Measurements from ENCODE around the gene CENPT. TPM values are rescaled to one million over a fixed set of nuclear protein-coding genes. Genes with fewer than 3 reads are reported as not detected.

The CENPT gene
- total RNA-seq, 2 experiments from 2014 or later, result 55.4 to 85.3 TPM

DNA sequence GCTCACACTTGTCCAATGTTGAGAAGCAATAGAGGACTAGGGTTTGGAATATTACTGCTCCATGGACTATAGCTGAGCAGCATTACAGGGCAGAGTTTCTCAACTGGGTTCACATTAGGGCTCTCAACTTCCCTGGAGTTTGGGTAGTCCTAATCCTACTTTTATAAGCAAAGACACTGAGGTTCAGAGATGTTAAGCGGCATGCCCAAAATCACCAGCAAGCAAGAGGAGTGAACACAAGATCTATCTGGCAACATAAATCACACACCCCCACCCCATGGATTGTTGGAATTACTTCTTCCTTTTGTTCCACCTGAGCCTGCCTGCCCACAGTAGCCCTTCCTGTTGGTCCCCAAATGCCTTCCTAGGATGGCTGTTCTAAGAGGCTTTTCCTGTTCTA is 35.6 kb downstream of the CENPT start:
- Histone ChIP-seq H3K4me3 (ENCODE audit: low read depth, low read length, poor library complexity, severe bottlenecking) (no peak overlapping the region), H4K20me1 (ENCODE audit: insufficient read depth, low read length) (no peaks in the 10 kb centered on the region), H3K4me2 (ENCODE audit: low read length) (no peak overlapping the region), H3K9me3 (ENCODE audit: low read length) (no peaks in the 10 kb centered on the region), H3K9me2 (ENCODE audit: insufficient read depth, low read length) (no peaks in the 10 kb centered on the region), H3K36me3 (ENCODE audit: insufficient read depth, low read length) (no peaks in the 10 kb centered on the region), H2AFZ (ENCODE audit: low read length) (no peak overlapping the region), H3K79me2 (ENCODE audit: insufficient read depth, low read depth, low read length) (no peaks in the 10 kb centered on the region), H3K27ac (ENCODE audit: low read depth, low read length, poor library complexity, severe bottlenecking) (no peak overlapping the region), H3K4me1 (ENCODE audit: insufficient read depth, low read length, poor library complexity, severe bottlenecking) (peaks cover 4% of the 10 kb centered on the region)
- ChIA-PET CTCF (ENCODE audit: unreplicated experiment) (no interaction called here), POLR2A (no interaction called here)
- intact Hi-C loops (cut with micrococcal nuclease; ENCODE audit: unreplicated experiment), result no loop called here
- no peak for DNase-seq (ENCODE audit: low spot score)
- BruUV-seq (replicated peaks), result no TSS peak
- TF ChIP-seq EZH2phosphoT487 (IDR thresholded peaks at IDR 0.05; ENCODE audit: borderline replicate concordance, low read depth, low read length), result no peak
- TF ChIP-seq, protein P1, sequence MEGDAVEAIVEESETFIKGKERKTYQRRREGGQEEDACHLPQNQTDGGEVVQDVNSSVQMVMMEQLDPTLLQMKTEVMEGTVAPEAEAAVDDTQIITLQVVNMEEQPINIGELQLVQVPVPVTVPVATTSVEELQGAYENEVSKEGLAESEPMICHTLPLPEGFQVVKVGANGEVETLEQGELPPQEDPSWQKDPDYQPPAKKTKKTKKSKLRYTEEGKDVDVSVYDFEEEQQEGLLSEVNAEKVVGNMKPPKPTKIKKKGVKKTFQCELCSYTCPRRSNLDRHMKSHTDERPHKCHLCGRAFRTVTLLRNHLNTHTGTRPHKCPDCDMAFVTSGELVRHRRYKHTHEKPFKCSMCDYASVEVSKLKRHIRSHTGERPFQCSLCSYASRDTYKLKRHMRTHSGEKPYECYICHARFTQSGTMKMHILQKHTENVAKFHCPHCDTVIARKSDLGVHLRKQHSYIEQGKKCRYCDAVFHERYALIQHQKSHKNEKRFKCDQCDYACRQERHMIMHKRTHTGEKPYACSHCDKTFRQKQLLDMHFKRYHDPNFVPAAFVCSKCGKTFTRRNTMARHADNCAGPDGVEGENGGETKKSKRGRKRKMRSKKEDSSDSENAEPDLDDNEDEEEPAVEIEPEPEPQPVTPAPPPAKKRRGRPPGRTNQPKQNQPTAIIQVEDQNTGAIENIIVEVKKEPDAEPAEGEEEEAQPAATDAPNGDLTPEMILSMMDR (conservative IDR thresholded peaks at IDR 0.05; ENCODE audit: low read length), result no peak

DNA sequence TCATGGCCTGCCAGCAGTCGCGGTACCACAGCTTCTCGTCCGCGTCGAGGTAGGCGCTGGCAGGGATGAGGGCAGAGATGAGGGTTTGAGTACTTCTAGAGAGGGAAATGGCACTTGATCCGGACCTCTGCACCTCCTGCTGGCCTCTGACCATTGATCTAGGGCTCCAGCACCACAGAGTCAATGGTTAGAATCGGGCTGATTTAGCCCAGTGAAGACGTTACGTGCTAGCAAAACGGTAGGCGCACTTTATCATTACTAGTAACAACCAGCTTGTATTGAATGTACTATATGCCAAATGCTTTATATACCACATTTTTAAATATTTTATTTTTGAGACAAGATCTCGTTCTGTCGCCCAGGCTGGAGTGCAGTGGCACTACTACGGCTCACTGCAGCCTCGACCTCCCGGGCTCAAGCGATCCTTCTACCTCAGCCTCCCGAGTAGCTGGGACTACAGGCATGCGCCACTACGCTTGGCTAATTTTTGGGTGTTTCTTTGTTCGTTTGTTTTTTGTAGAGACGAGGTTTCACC is 40.3 kb downstream of the CENPT start:
- POLR2A ChIA-PET, result interaction anchor here (0.5 to 1.7 kb wide), 11 partner anchors 8 to 457 kb away, joined by 3 to 7 read pairs (median 3); partner anchors contain the start of genes GFOD2 and NUTF2
- Histone ChIP-seq H4K20me1 (ENCODE audit: insufficient read depth, low read length) (no peaks in the 10 kb centered on the region), H3K4me3 (ENCODE audit: low read depth, low read length, poor library complexity, severe bottlenecking) (peak overlapping the region; percentile 80), H3K4me2 (ENCODE audit: low read length) (peak overlapping the region; percentile 84), H3K79me2 (ENCODE audit: insufficient read depth, low read depth, low read length) (peaks cover 37% of the 10 kb centered on the region), H3K9me2 (ENCODE audit: insufficient read depth, low read length) (no peaks in the 10 kb centered on the region), H3K9me3 (ENCODE audit: low read length) (no peaks in the 10 kb centered on the region), H3K27ac (ENCODE audit: low read depth, low read length, poor library complexity, severe bottlenecking) (no peak overlapping the region), H3K36me3 (ENCODE audit: insufficient read depth, low read length) (peaks cover 28% of the 10 kb centered on the region), H3K4me1 (ENCODE audit: insufficient read depth, low read length, poor library complexity, severe bottlenecking) (peaks cover 37% of the 10 kb centered on the region), H2AFZ (ENCODE audit: low read length) (peak overlapping the region; percentile 61)
- TF ChIP-seq, protein P1 (conservative IDR thresholded peaks at IDR 0.05; ENCODE audit: low read length), result no peak
- no peak for TF ChIP-seq EZH2phosphoT487 (IDR thresholded peaks at IDR 0.05; ENCODE audit: borderline replicate concordance, low read depth, low read length)
- DNase-seq (ENCODE audit: low spot score), result no peak
- intact Hi-C loops (cut with micrococcal nuclease; ENCODE audit: unreplicated experiment), result loop anchor here (10.0 kb wide), 1 partner anchor 262 kb away; no protein-coding TSS in a partner anchor
- BruUV-seq (replicated peaks), result no TSS peak
- CTCF ChIA-PET (ENCODE audit: unreplicated experiment), result interaction anchor here (0.6 kb wide), 1 partner anchor 9 kb away, joined by 3 read pairs; no protein-coding TSS in a partner anchor

DNA sequence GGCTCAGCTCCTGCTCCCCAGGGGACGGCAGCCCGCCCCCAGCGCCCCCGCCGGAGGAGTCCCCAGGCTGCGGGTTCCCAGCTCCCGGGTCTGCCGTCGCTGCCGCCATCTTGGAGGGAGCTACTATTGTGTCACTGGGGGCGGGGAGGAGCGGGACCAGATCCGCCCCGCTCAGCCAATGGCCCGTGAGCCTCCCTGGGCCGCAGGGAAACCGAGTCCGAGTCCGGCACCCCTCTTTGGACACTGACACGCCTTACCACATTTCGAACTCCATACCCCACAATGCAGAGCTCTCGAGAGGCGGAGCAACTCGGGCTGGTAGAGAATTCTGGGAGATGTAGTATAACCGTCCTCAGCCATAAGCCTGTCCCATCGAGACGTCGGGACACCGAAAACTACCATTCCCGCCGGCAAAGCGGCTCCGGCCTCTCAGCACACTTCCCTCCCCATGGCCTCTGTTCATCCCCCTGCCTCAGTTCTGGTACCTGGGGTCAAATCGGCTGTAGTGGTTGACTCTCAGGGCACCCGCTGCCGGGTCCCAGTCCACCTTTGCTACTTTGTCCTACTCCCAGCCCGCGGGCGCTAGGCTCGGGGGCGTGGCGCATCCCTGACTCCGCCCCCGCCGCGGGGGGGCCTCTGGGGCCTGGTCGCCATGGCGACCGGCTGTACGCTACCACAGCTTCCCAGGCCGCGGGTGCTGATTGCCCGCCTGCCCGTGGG is 40.9 kb downstream of the CENPT start, which contains the start of the genes RANBP10 and TSNAXIP1:
Gene RANBP10 (minus strand): TSS at position 133 of the 720 bp plus-strand sequence. CDS start 24 bp downstream, at position 109.
Gene TSNAXIP1 (plus strand): TSS at position 462 of the 720 bp plus-strand sequence. CDS start 261 bp downstream, outside the sequence.
- H3K36me3 ChIP-seq (ENCODE audit: insufficient read depth, low read length), result peaks cover 29% of the 10 kb centered on the region
- H3K4me3 ChIP-seq (ENCODE audit: low read depth, low read length, poor library complexity, severe bottlenecking), result peak within 1 kb of the TSS; percentile 80
- intact Hi-C loops (cut with micrococcal nuclease; ENCODE audit: unreplicated experiment), result loop anchor here (10.0 kb wide), 1 partner anchor 262 kb away; no protein-coding TSS in a partner anchor
- peaks cover 43% of the 10 kb centered on the region for H3K4me1 ChIP-seq (ENCODE audit: insufficient read depth, low read length, poor library complexity, severe bottlenecking)
- H4K20me1 ChIP-seq (ENCODE audit: insufficient read depth, low read length), result no peaks in the 10 kb centered on the region
- ChIA-PET CTCF (ENCODE audit: unreplicated experiment) (no interaction called here), POLR2A (interaction anchor here (0.5 to 1.7 kb wide), 12 partner anchors 9 to 457 kb away, joined by 3 to 7 read pairs (median 3); partner anchors contain the start of genes GFOD2 and NUTF2)
- TF ChIP-seq EZH2phosphoT487 (IDR thresholded peaks at IDR 0.05; ENCODE audit: borderline replicate concordance, low read depth, low read length), result no peak
- TF ChIP-seq, protein P1 (conservative IDR thresholded peaks at IDR 0.05; ENCODE audit: low read length), result no peak
- H3K9me2 ChIP-seq (ENCODE audit: insufficient read depth, low read length), result no peaks in the 10 kb centered on the region
- peak within 1 kb of the TSS; percentile 84 for H3K4me2 ChIP-seq (ENCODE audit: low read length)
- H3K27ac ChIP-seq (ENCODE audit: low read depth, low read length, poor library complexity, severe bottlenecking), result peak within 1 kb of the TSS; percentile 36
- peak within 1 kb of the TSS; percentile 61 for H2AFZ ChIP-seq (ENCODE audit: low read length)
- DNase-seq (ENCODE audit: low spot score), result peak; percentile 99
- no TSS peak for BruUV-seq (replicated peaks)
- H3K79me2 ChIP-seq (ENCODE audit: insufficient read depth, low read depth, low read length), result peaks cover 39% of the 10 kb centered on the region
- no peaks in the 10 kb centered on the region for H3K9me3 ChIP-seq (ENCODE audit: low read length)
